Astrocyte (in vitro differentiated cells and primary cell): ENCODE results near the gene HOXA6. TPM values are rescaled to one million over a fixed set of nuclear protein-coding genes. Genes with fewer than 3 reads are reported as not detected.

Source experiments
- DNase-seq: peaks from one replicate; pipeline ENCODE4 v3.0.0-alpha.2; 2010; ENCODE audit warnings: low read depth
- FAIRE-seq: peaks from 2 replicates; lab custom pipeline; 2011; peaks lifted over from hg19 to GRCh38; lab: Jason Lieb, UNC
- H2AFZ ChIP-seq: 2 replicates; pipeline ENCODE4 v1.6.0; 2012; ENCODE audit warnings: low read depth, low read length, inconsistent platforms
- H3K27ac ChIP-seq: 2 replicates; pipeline ENCODE4 v1.5.1; 2011; ENCODE audit warnings: low read depth, low read length, inconsistent platforms
- H3K27me3 ChIP-seq: 2 replicates; pipeline ENCODE4 v1.6.0; 2011; ENCODE audit warnings: low read length, inconsistent platforms; ENCODE audit not compliant: insufficient read depth
- H3K36me3 ChIP-seq: 2 replicates; pipeline ENCODE4 v1.5.1; 2011; ENCODE audit warnings: low read length, inconsistent platforms; ENCODE audit not compliant: insufficient read depth
- H3K4me1 ChIP-seq: 2 replicates; pipeline ENCODE4 v1.5.1; 2011; ENCODE audit warnings: low read length, inconsistent platforms; ENCODE audit not compliant: insufficient read depth
- H3K4me2 ChIP-seq: 2 replicates; pipeline ENCODE4 v1.6.0; 2012; ENCODE audit warnings: low read length, inconsistent platforms
- H3K4me3 ChIP-seq: 2 replicates; pipeline ENCODE4 v1.5.1; 2011; ENCODE audit warnings: low read depth, mild to moderate bottlenecking, low read length, inconsistent platforms; ENCODE audit not compliant: insufficient read depth
- H3K79me2 ChIP-seq: 2 replicates; pipeline ENCODE4 v1.6.0; 2012; ENCODE audit warnings: mild to moderate bottlenecking, low read length, inconsistent platforms; ENCODE audit not compliant: insufficient read depth
- H3K9ac ChIP-seq: 2 replicates; pipeline ENCODE4 v1.6.0; 2012; ENCODE audit warnings: mild to moderate bottlenecking, low read length, inconsistent platforms
- H3K9me3 ChIP-seq: 2 replicates; pipeline ENCODE4 v1.5.1; 2012; ENCODE audit warnings: low read depth, mild to moderate bottlenecking, low read length, inconsistent platforms; ENCODE audit not compliant: insufficient read depth
- H4K20me1 ChIP-seq: 2 replicates; pipeline ENCODE4 v1.6.0; 2012; ENCODE audit warnings: low read length, inconsistent platforms; ENCODE audit not compliant: insufficient read depth
- H3K27ac Mint-ChIP-seq: one replicate; pipeline ENCODE4 v1.8.0; 2021; ENCODE audit warnings: mild to moderate bottlenecking, mixed read lengths; ENCODE audit not compliant: unreplicated experiment
- H3K27me3 Mint-ChIP-seq: one replicate; pipeline ENCODE4 v1.8.0; 2021; ENCODE audit warnings: low read depth, mixed read lengths; ENCODE audit not compliant: unreplicated experiment
- H3K36me3 Mint-ChIP-seq: one replicate; pipeline ENCODE4 v1.8.0; 2021; ENCODE audit warnings: low read depth, mixed read lengths; ENCODE audit not compliant: unreplicated experiment
- H3K4me1 Mint-ChIP-seq: one replicate; pipeline ENCODE4 v1.8.0; 2021; ENCODE audit warnings: low read depth, mixed read lengths; ENCODE audit not compliant: unreplicated experiment
- H3K4me3 Mint-ChIP-seq: one replicate; pipeline ENCODE4 v1.8.0; 2021; ENCODE audit warnings: mild to moderate bottlenecking, moderate library complexity, mixed read lengths; ENCODE audit not compliant: unreplicated experiment
- H3K9me3 Mint-ChIP-seq: one replicate; pipeline ENCODE4 v1.8.0; 2021; ENCODE audit warnings: mild to moderate bottlenecking, mixed read lengths; ENCODE audit not compliant: unreplicated experiment
- CTCF ChIP-seq: IDR thresholded peaks from 2 replicates; pipeline ENCODE4 v1.5.1; 2011; ENCODE audit warnings: low read depth, mild to moderate bottlenecking, inconsistent platforms, low read length, moderate library complexity; ENCODE audit not compliant: insufficient read depth
- EZH2 ChIP-seq: IDR thresholded peaks from 2 replicates; pipeline ENCODE4 v1.6.1; 2012; ENCODE audit warnings: mild to moderate bottlenecking, low read length, inconsistent platforms; ENCODE audit not compliant: insufficient read depth
- total RNA-seq: library from RNA; stranded (reverse); gene quantifications from 2 replicates; pipeline ENCODE4 v1.2.1, GENCODE V29; 2021

HOXA6 gene
- total RNA-seq, 1 donor from 2014 or later: not detected

- H3K4me1 Mint-ChIP-seq: no peaks in the 10 kb centered on the region
- H3K4me2 ChIP-seq: peak overlapping the region; percentile 75
- no peaks in the 10 kb centered on the region for H3K36me3 ChIP-seq
- H3K4me3 ChIP-seq: peak overlapping the region; percentile 36
- H3K27ac Mint-ChIP-seq: peak overlapping the region; percentile 72
- no peak overlapping the region for H3K4me3 Mint-ChIP-seq
- H3K27ac ChIP-seq: no peak overlapping the region
- peaks cover 88% of the 10 kb centered on the region for H3K27me3 Mint-ChIP-seq
- peaks cover 9% of the 10 kb centered on the region for H3K4me1 ChIP-seq
- no peaks in the 10 kb centered on the region for H3K79me2 ChIP-seq
- peaks cover 14% of the 10 kb centered on the region for H4K20me1 ChIP-seq
- peaks cover 97% of the 10 kb centered on the region for H3K27me3 ChIP-seq
- DNase-seq (no peak), FAIRE-seq (no peak)
- H2AFZ ChIP-seq: no peak overlapping the region
- H3K9me3 ChIP-seq: peaks cover 6% of the 10 kb centered on the region
- H3K36me3 Mint-ChIP-seq: peaks cover 2% of the 10 kb centered on the region
- peak; percentile 71 for TF ChIP-seq EZH2
- no peak for TF ChIP-seq CTCF
- H3K9ac ChIP-seq: no peak overlapping the region
- peaks cover 23% of the 10 kb centered on the region for H3K9me3 Mint-ChIP-seq
These were observed 36.9 kb upstream of the HOXA6 start for GRCh38 chr7:27184337-27185012.

GRCh38 chr7:27183682-27184336 lies 36.2 kb upstream of the HOXA6 start:
- Histone ChIP-seq H3K4me2 (peak overlapping the region; percentile 75), H3K4me1 (peaks cover 7% of the 10 kb centered on the region), H3K36me3 (no peaks in the 10 kb centered on the region), H3K27me3 (peaks cover 97% of the 10 kb centered on the region), H2AFZ (no peak overlapping the region), H4K20me1 (peaks cover 13% of the 10 kb centered on the region), H3K9me3 (peaks cover 4% of the 10 kb centered on the region), H3K27ac (no peak overlapping the region), H3K9ac (no peak overlapping the region), H3K79me2 (no peaks in the 10 kb centered on the region), H3K4me3 (peak overlapping the region; percentile 36)
- Mint-ChIP-seq H3K36me3 (peaks cover 2% of the 10 kb centered on the region), H3K27ac (peak overlapping the region; percentile 58), H3K4me1 (no peaks in the 10 kb centered on the region), H3K4me3 (peak overlapping the region; percentile 40), H3K9me3 (peaks cover 30% of the 10 kb centered on the region), H3K27me3 (peaks cover 88% of the 10 kb centered on the region)
- TF ChIP-seq CTCF (no peak), EZH2 (no peak)
- FAIRE-seq (no peak), DNase-seq (no peak)
